H9 (cell line): Measurements from ENCODE around the gene FAM53A. TPM values are rescaled to one million over a fixed set of nuclear protein-coding genes. Genes with fewer than 3 reads are reported as not detected.

Source experiments
- DNase-seq: peaks from one replicate; pipeline ENCODE4 v3.0.0-alpha.2; 2017
- H2AFZ ChIP-seq: one replicate; pipeline ENCODE4 v1.6.1; 2013; ENCODE audit warnings: mild to moderate bottlenecking, low read length, control low read depth, moderate library complexity
- H2AK5ac ChIP-seq: 2 replicates; pipeline ENCODE4 v1.6.1; 2013; ENCODE audit warnings: low read length, control low read depth, mixed read lengths; ENCODE audit not compliant: insufficient read length
- H2BK120ac ChIP-seq: one replicate; pipeline ENCODE4 v1.6.1; 2013; ENCODE audit warnings: low read depth, mild to moderate bottlenecking, low read length, control low read depth, inconsistent platforms; ENCODE audit not compliant: poor library complexity, severe bottlenecking
- H2BK12ac ChIP-seq: 2 replicates; pipeline ENCODE4 v1.6.1; 2013; ENCODE audit warnings: low read length, control low read depth, mixed read lengths, low read depth; ENCODE audit not compliant: insufficient read length
- H2BK15ac ChIP-seq: 2 replicates; pipeline ENCODE4 v1.6.1; 2013; ENCODE audit warnings: low read depth, low read length, control low read depth
- H2BK20ac ChIP-seq: one replicate; pipeline ENCODE4 v1.6.1; 2013; ENCODE audit warnings: low read depth, mild to moderate bottlenecking, low read length, control low read depth, inconsistent platforms; ENCODE audit not compliant: poor library complexity, severe bottlenecking
- H2BK5ac ChIP-seq: 2 replicates; pipeline ENCODE4 v1.6.1; 2013; ENCODE audit warnings: low read length, control low read depth, mixed read lengths; ENCODE audit not compliant: insufficient read length
- H3K14ac ChIP-seq: 2 replicates; pipeline ENCODE4 v1.6.1; 2013; ENCODE audit warnings: low read length, control low read depth; ENCODE audit not compliant: insufficient read depth
- H3K18ac ChIP-seq: 2 replicates; pipeline ENCODE4 v1.6.1; 2013; ENCODE audit warnings: low read depth, mild to moderate bottlenecking, mixed read lengths, low read length, control low read depth; ENCODE audit not compliant: insufficient read length
- H3K23ac ChIP-seq: 2 replicates; pipeline ENCODE4 v1.6.1; 2013; ENCODE audit warnings: low read length, control low read depth, mixed read lengths, low read depth; ENCODE audit not compliant: insufficient read length
- H3K23me2 ChIP-seq: 2 replicates; pipeline ENCODE4 v1.6.1; 2013; ENCODE audit warnings: low read depth, mild to moderate bottlenecking, mixed read lengths, low read length, control low read depth; ENCODE audit not compliant: insufficient read length, poor library complexity, severe bottlenecking
- H3K27ac ChIP-seq: 2 replicates; pipeline ENCODE4 v1.5.1; 2013; ENCODE audit warnings: low read length, control low read depth, mixed read lengths, low read depth; ENCODE audit not compliant: insufficient read length
- H3K27me3 ChIP-seq: 2 replicates; pipeline ENCODE4 v1.6.1; 2013; ENCODE audit warnings: low read length, control low read depth, inconsistent platforms; ENCODE audit not compliant: insufficient read depth
- H3K4ac ChIP-seq: 2 replicates; pipeline ENCODE4 v1.6.1; 2013; ENCODE audit warnings: low read depth, mild to moderate bottlenecking, control low read depth, inconsistent platforms, low read length, moderate library complexity
- H3K4me1 ChIP-seq: 2 replicates; pipeline ENCODE4 v1.6.1; 2013; ENCODE audit warnings: low read length, control low read depth, inconsistent platforms; ENCODE audit not compliant: insufficient read depth
- H3K4me2 ChIP-seq: 2 replicates; pipeline ENCODE4 v1.6.1; 2013; ENCODE audit warnings: low read length, control low read depth, mixed read lengths; ENCODE audit not compliant: insufficient read length, insufficient read depth
- H3K56ac ChIP-seq: 2 replicates; pipeline ENCODE4 v1.6.1; 2013; ENCODE audit warnings: low read depth, mild to moderate bottlenecking, mixed read lengths, low read length, control low read depth; ENCODE audit not compliant: insufficient read length
- H3K79me1 ChIP-seq: 2 replicates; pipeline ENCODE4 v1.6.1; 2013; ENCODE audit warnings: low read depth, mild to moderate bottlenecking, moderate library complexity, low read length, control low read depth, inconsistent platforms; ENCODE audit not compliant: insufficient read depth, poor library complexity, severe bottlenecking
- H3K79me2 ChIP-seq: 2 replicates; pipeline ENCODE4 v1.6.1; 2013; ENCODE audit warnings: low read length, control low read depth, inconsistent platforms; ENCODE audit not compliant: insufficient read depth
- H3K9ac ChIP-seq: 2 replicates; pipeline ENCODE4 v1.6.1; 2013; ENCODE audit warnings: low read length, control low read depth, mixed read lengths; ENCODE audit not compliant: insufficient read length; ENCODE audit errors: extremely low read depth
- H3K9me3 ChIP-seq: one replicate; pipeline ENCODE4 v1.6.1; 2013; ENCODE audit warnings: low read depth, low read length, inconsistent platforms; ENCODE audit not compliant: control insufficient read depth
- H3T11ph ChIP-seq: one replicate; pipeline ENCODE4 v1.6.1; 2013; ENCODE audit warnings: mild to moderate bottlenecking, low read length, control low read depth, inconsistent platforms
- H4K20me1 ChIP-seq: one replicate; pipeline ENCODE4 v1.6.1; 2013; ENCODE audit not compliant: control insufficient read depth, insufficient read length, insufficient read depth
- H4K5ac ChIP-seq: 2 replicates; pipeline ENCODE4 v1.6.1; 2013; ENCODE audit warnings: low read depth, mild to moderate bottlenecking, mixed read lengths, low read length, control low read depth; ENCODE audit not compliant: insufficient read length
- H4K8ac ChIP-seq: replicated peaks from 2 replicates; pipeline ENCODE4 v1.6.1; 2013; ENCODE audit warnings: low read length, control low read depth, mixed read lengths, low read depth; ENCODE audit not compliant: insufficient read length
- H4K91ac ChIP-seq: 2 replicates; pipeline ENCODE4 v1.6.1; 2013; ENCODE audit warnings: low read depth, mild to moderate bottlenecking, moderate library complexity, mixed read lengths, low read length, control low read depth; ENCODE audit not compliant: insufficient read length
- H3K27ac Mint-ChIP-seq, 3 experiments: 2 replicates in 2 of 3; 3 replicates in 1 of 3; pipeline ENCODE4 v1.8.0; 2020 to 2021; ENCODE audit warnings: mixed read lengths in 3 of 3, mild to moderate bottlenecking in 1 of 3, moderate library complexity in 1 of 3
- H3K27me3 Mint-ChIP-seq: 2 replicates; pipeline ENCODE4 v1.8.0; 2021; ENCODE audit warnings: low read depth, mild to moderate bottlenecking, moderate library complexity, mixed read lengths
- H3K36me3 Mint-ChIP-seq, 3 experiments: 2 replicates in 2 of 3; 3 replicates in 1 of 3; pipeline ENCODE4 v1.8.0; 2020 to 2021; ENCODE audit warnings: low read depth in 3 of 3, mixed read lengths in 3 of 3; ENCODE audit not compliant: insufficient read depth in 1 of 3
- H3K4me1 Mint-ChIP-seq, 2 experiments: 2 replicates each; pipeline ENCODE4 v1.8.0; 2020; ENCODE audit warnings: mixed read lengths in 2 of 2
- H3K4me3 Mint-ChIP-seq, 2 experiments: 2 replicates in 1 of 2; 3 replicates in 1 of 2; pipeline ENCODE4 v1.8.0; 2020 to 2021; ENCODE audit warnings: mild to moderate bottlenecking in 2 of 2, mixed read lengths in 2 of 2, moderate library complexity in 1 of 2
- H3K9me3 Mint-ChIP-seq, 2 experiments: 2 replicates in 1 of 2; 3 replicates in 1 of 2; pipeline ENCODE4 v1.8.0; 2020; ENCODE audit warnings: mild to moderate bottlenecking in 2 of 2, mixed read lengths in 2 of 2, moderate library complexity in 1 of 2
- CTCF ChIP-seq: fragments of 200-600 bp; sonication (generic); conservative IDR thresholded peaks from 3 replicates; pipeline ENCODE4 v1.8.0; 2021; ENCODE audit warnings: antibody characterized with exemption, mild to moderate bottlenecking
- WGBS: extraction: QIAGEN DNeasy Blood & Tissue Kit; methylation state at CpG from one replicate; pipeline ENCODE4 v1.1.7; 2013; ENCODE audit warnings: missing lambda C conversion rate, low lambda C conversion rate, mixed read lengths; ENCODE audit not compliant: insufficient read length; ENCODE audit errors: extremely low coverage; 5-methylcytosine and 5-hydroxymethylcytosine counted together
- total RNA-seq: library from RNA; stranded (reverse); gene quantifications from 2 replicates; pipeline ENCODE4 v1.2.1, GENCODE V29; 2021

Gene FAM53A
- total RNA-seq, 1 experiment from 2014 or later = 2.4 TPM

GRCh38 chr4:1599491-1600210 lies 84.5 kb downstream of the FAM53A start:
- no peak overlapping the region for H3K23ac ChIP-seq
- no peak overlapping the region for H3K18ac ChIP-seq
- H3K27ac ChIP-seq = no peak overlapping the region
- no peak overlapping the region for H3K9ac ChIP-seq
- H2BK20ac ChIP-seq = no peak overlapping the region
- no peak overlapping the region for H4K91ac ChIP-seq
- no peak overlapping the region for H3K27ac Mint-ChIP-seq
- no peaks in the 10 kb centered on the region for H3K79me2 ChIP-seq
- H3K27me3 ChIP-seq = no peaks in the 10 kb centered on the region
- no peak overlapping the region for H3K56ac ChIP-seq
- H3K9me3 Mint-ChIP-seq = no peaks in the 10 kb centered on the region
- H4K20me1 ChIP-seq = no peaks in the 10 kb centered on the region
- H3K36me3 Mint-ChIP-seq = no peaks in the 10 kb centered on the region
- no CpG with 5 or more reads among the region's 21 CpGs for WGBS
- H3K79me1 ChIP-seq = no peaks in the 10 kb centered on the region
- peaks cover 2% of the 10 kb centered on the region; the same call in 1 of the 2 replicates for H3K27me3 Mint-ChIP-seq
- H3K4me1 ChIP-seq = no peaks in the 10 kb centered on the region
- no peak overlapping the region for H3T11ph ChIP-seq
- H3K4me3 Mint-ChIP-seq = no peak overlapping the region
- no peak overlapping the region for H2BK15ac ChIP-seq
- H2BK120ac ChIP-seq = no peak overlapping the region
- no peak for DNase-seq
- H3K14ac ChIP-seq = no peak overlapping the region
- TF ChIP-seq CTCF = no peak
- peaks cover 0 to 13% of the 10 kb centered on the region in 2 experiments; a peak in 2 of 4 replicates for H3K4me1 Mint-ChIP-seq
- no peak overlapping the region for H3K4me2 ChIP-seq
- H3K23me2 ChIP-seq = no peaks in the 10 kb centered on the region
- no peak overlapping the region for H4K8ac ChIP-seq
- H2AK5ac ChIP-seq = no peak overlapping the region
- H3K9me3 ChIP-seq = no peaks in the 10 kb centered on the region
- no peak overlapping the region for H2AFZ ChIP-seq
- no peak overlapping the region for H4K5ac ChIP-seq
- no peak overlapping the region for H2BK5ac ChIP-seq
- no peak overlapping the region for H2BK12ac ChIP-seq
- H3K4ac ChIP-seq = no peak overlapping the region
